ENCODE results near the gene PCDHA2. TPM values are rescaled to one million over a fixed set of nuclear protein-coding genes. Genes with fewer than 3 reads are reported as not detected.

PCDHA2 gene
- total and polyA plus RNA-seq, 2 of the 8 experiments (the other 6 are each of a cell fraction or from before 2014, with no cell fraction given), result 0.86 to 1.9 TPM

- Histone ChIP-seq H3K4me1 (replicated peaks in 1 of 4; ENCODE audit: control insufficient read depth in 3 of 4, insufficient read depth in 4 of 4, low read length in 3 of 4) (no peaks in the 10 kb centered on the region), H2BK20ac (ENCODE audit: low read length) (no peak overlapping the region), H3K9me3 (ENCODE audit: insufficient read depth in 2 of 2, low read depth in 1 of 2, low read length in 1 of 2) (peaks cover 3 to 24% of the 10 kb centered on the region in 2 experiments; a peak in 3 of 4 replicates), H3K79me1 (ENCODE audit: low read depth, low read length) (no peaks in the 10 kb centered on the region), H3K4me2 (ENCODE audit: insufficient read depth in 1 of 2, low read depth in 2 of 2, low read length in 2 of 2) (no peak overlapping the region), H2BK15ac (ENCODE audit: low read length) (no peak overlapping the region), H2BK120ac (replicated peaks; ENCODE audit: low read depth, low read length) (no peak overlapping the region), H3K18ac (ENCODE audit: extremely low read depth, low read length) (no peak overlapping the region), H3K79me2 (ENCODE audit: control insufficient read depth in 1 of 2, insufficient read depth in 2 of 2, low read length in 2 of 2) (no peaks in the 10 kb centered on the region), H3K27ac (ENCODE audit: low read depth, low read length) (no peak overlapping the region), H4K20me1 (replicated peaks in 1 of 2; ENCODE audit: control insufficient read depth in 1 of 2, insufficient read depth in 2 of 2, low read length in 2 of 2) (no peaks in the 10 kb centered on the region), H4K5ac (ENCODE audit: insufficient read length, low read depth, low read length) (no peak overlapping the region), H3K36me3 (ENCODE audit: control insufficient read depth in 2 of 4, insufficient read depth in 4 of 4, low read length in 3 of 4) (peaks cover 0 to 14% (median 0%) of the 10 kb centered on the region in 4 experiments; a peak in 1 of 8 replicates), H2BK5ac (ENCODE audit: low read depth, low read length) (no peak overlapping the region), H4K8ac (ENCODE audit: extremely low read depth, insufficient read depth, low read length) (peak overlapping the region; percentile 79; the same call in 1 of the 2 replicates), H4K91ac (replicated peaks; ENCODE audit: insufficient read length, low read length) (no peak overlapping the region), H3K4ac (replicated peaks; ENCODE audit: insufficient read length, low read depth, low read length) (no peak overlapping the region), H3K27me3 (replicated peaks in 1 of 4; ENCODE audit: control insufficient read depth in 3 of 4, extremely low read depth in 1 of 4, insufficient read depth in 3 of 4, low read length in 3 of 4) (no peaks in the 10 kb centered on the region), H3K23ac (ENCODE audit: insufficient read length) (no peak overlapping the region), H3K14ac (ENCODE audit: insufficient read length) (no peak overlapping the region), H3K23me2 (ENCODE audit: low read depth, low read length) (no peaks in the 10 kb centered on the region), H3K4me3 (ENCODE audit: extremely low read depth in 1 of 4, insufficient read depth in 2 of 4, low read depth in 3 of 4, low read length in 4 of 4) (no peak overlapping the region), H3K56ac (replicated peaks; ENCODE audit: insufficient read length, low read depth, low read length) (no peak overlapping the region), H3K9ac (replicated peaks in 1 of 4; ENCODE audit: extremely low read depth in 1 of 4, low read depth in 3 of 4, low read length in 3 of 4) (no peak overlapping the region), H2BK12ac (ENCODE audit: low read depth, low read length) (no peak overlapping the region), H2AFZ (ENCODE audit: low read length) (no peak overlapping the region), H2AK5ac (ENCODE audit: low read depth, low read length) (no peak overlapping the region)
- no peak for FAIRE-seq
- 96% methylated on average over 23 of the region's 39 CpGs; no CpG with 5 or more reads in 1 of the 2 experiments for whole genome bisulfite sequencing, 2 experiments (ENCODE audit: extremely low coverage in 1 of 2, insufficient coverage in 1 of 2, insufficient read length in 1 of 2, insufficient replicate concordance in 2 of 2, low coverage in 1 of 2, low lambda C conversion rate in 2 of 2, missing lambda C conversion rate in 1 of 2)
- CTCF ChIA-PET (ENCODE audit: partially characterized antibody), result interaction anchor here (3.8 to 5.7 kb wide), 2 partner anchors 10 to 44 kb away, joined by 19 to 59 read pairs; partner anchors contain the start of genes PCDHA4 and PCDHA8
- POLR2A ChIA-PET (ENCODE audit: partially characterized antibody), result interaction anchor here (1.6 kb wide), 1 partner anchor 11 kb away, joined by 3 read pairs; the partner anchor contains the start of gene PCDHA1
- TF ChIP-seq USF2 (IDR thresholded peaks at IDR 0.05; ENCODE audit: low read length), result no peak
- TF ChIP-seq YY1 (IDR thresholded peaks at IDR 0.05; ENCODE audit: low read depth, low read length), result no peak
- no peak for TF ChIP-seq NANOG (IDR thresholded peaks at IDR 0.05; ENCODE audit: insufficient read depth, low read depth, low read length, poor library complexity, severe bottlenecking)
- TF ChIP-seq SIN3A (conservative IDR thresholded peaks at IDR 0.05 in 1 of 2, IDR thresholded peaks at IDR 0.05 in 1 of 2; ENCODE audit: low read depth in 1 of 2, low read length in 2 of 2), result no peak
- TF ChIP-seq FOSL1 (IDR thresholded peaks at IDR 0.05; ENCODE audit: insufficient read depth, low read depth, low read length), result no peak
- no peak for TF ChIP-seq CBX8 (IDR thresholded peaks at IDR 0.05; ENCODE audit: borderline replicate concordance, low read depth, low read length)
- no peak for TF ChIP-seq ZNF274 (IDR thresholded peaks at IDR 0.05; ENCODE audit: borderline replicate concordance, extremely low read depth, low read length)
- no peak for TF ChIP-seq KDM1A (IDR thresholded peaks at IDR 0.05; ENCODE audit: borderline replicate concordance, low read length)
- TF ChIP-seq BRCA1 (IDR thresholded peaks at IDR 0.05; ENCODE audit: low read depth, low read length), result no peak
- TF ChIP-seq SP1 (IDR thresholded peaks at IDR 0.05; ENCODE audit: low read depth, low read length), result no peak
- DNase-seq (ENCODE audit: low read depth in 1 of 2, low spot score in 2 of 2), result no peak
Observed at GRCh38 chr5:140796718-140797095, 2.1 kb downstream of the PCDHA2 start.
